Bone marrow (tissue), 2 donors: ENCODE data around the gene CYB561.
"Not testable (repeated sequence)": the region's sequence is repeated elsewhere in the genome, so short reads cannot be mapped to it uniquely, and the experiment has no call there.

ENCODE experiments used
- DNase-seq, 2 donors: peaks; one replicate each; lab custom pipeline; 2025; lab: John Stamatoyannopoulos, UW

CYB561 gene

DNA sequence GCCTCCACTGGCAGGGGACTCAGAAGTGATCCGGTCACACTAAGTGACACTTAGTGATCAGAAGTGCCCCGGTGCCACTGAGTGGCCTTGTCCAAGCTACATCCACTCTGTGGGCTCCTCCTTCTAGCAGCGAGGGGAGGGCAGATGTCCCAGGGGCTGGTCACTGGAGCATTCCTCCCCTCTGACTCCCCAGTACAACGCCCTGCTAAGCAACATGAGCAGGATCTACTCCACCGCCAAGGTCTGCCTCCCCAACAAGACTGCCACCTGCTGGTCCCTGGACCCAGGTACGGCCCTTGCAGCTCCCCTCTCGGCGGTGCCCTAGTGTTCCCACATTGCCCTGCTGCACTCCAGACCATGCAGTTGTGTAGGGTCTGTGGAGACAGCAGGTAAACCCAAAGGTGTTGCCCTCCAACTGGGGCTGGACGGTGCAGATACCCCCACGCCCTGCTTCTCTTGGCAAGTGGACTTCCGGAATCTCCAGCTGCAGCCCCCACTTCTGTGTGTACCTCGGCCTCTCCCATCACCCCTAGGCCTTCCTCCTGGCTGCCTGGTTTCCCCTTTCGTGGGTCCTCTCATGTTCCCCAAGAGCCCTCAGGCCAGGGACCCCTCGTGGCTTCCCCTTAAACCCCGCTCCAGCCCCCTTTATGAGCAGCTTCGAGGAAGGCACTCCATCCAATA, 32.8 kb upstream of the CYB561 start:
- DNase-seq: peak; percentile 41 to 75

DNA sequence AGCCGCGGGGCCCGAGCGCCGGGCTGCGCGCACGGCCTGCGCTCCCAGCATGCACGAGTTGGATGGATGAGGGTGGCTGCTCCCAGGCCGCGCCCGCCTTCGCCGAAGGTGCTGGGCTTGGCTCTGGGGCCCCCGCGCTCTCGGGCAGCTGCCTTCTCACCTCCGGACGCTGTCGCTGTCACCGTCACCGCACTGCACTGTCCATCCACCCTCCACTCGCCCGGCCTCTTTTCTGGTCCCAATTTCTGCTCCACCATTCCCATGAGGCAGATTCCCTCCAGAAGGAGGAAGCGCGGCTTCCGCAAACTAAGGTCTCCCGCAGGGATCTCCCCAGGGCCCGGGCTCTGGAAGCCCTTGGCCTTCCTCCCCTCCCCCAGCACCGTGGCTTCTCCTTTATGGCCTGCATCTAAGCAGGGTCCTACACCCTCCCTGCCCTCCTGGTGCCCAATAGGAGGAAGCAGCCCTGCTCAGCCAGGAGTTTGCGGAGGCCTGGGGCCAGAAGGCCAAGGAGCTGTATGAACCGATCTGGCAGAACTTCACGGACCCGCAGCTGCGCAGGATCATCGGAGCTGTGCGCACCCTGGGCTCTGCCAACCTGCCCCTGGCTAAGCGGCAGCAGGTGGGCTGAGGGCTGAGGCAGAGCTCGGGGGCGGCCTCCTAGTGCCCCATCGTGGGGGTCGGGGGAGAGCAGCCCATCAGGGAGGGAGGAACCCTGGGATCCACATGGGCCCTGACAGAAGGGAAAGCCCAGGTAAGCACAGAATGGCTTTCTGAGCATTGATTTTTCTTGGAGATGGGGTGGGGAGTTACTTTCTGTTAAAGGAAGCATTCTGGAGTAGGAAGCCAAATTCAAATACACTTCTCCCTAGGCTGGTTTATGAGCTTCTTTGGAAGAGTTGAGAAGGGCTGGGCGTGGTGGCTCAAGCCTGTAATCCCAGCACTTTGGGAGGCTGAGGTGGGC, 31.7 kb upstream of the CYB561 start:
- no peak for DNase-seq

DNA sequence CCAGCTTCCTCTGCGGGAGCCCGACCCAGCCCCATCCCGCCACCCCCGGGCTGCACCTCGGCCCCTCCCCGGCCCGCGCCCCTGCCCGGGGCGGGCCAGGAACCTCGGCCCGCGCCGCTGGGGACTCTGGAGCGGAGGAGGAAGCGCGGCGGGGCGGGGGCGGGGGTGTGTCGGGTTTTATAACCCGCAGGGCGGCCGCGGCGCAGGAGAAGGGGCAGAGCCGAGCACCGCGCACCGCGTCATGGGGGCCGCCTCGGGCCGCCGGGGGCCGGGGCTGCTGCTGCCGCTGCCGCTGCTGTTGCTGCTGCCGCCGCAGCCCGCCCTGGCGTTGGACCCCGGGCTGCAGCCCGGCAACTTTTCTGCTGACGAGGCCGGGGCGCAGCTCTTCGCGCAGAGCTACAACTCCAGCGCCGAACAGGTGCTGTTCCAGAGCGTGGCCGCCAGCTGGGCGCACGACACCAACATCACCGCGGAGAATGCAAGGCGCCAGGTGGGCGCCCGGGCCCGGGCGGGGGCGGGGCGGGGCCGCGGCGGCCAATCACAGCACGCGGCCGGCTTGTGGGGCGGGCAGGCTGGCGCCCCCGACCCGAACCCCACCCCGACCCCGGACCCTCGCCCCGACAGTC, 30.9 kb upstream of the CYB561 start, which contains the start of gene ACE:
Gene ACE, plus strand, starts transcription at position 208 of the 626 bp plus-strand sequence. Its CDS starts 34 bp downstream, at position 242.
- peak in 1 of 2 donors; percentile 27 for DNase-seq

DNA sequence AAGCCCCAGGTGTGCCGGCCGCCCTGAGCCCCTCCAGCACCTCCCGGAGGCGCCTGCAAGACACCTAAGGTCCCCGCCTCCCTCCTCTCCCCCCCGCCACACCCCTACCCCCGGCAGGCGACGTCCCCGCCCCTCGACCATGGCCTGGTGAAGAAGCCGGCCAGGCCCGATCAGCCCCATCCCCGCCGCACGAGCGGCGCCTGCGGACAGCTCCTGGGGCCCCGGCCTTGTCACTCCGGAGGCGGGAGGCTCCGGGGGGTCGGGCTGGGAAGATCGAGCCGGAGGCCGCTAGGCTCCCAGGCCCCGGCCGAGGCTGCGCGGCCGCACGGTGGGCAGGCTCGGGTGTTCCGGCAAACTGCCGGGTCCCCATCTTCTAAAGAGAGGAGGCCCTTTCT, 30.4 kb upstream of the CYB561 start:
- DNase-seq: no peak

DNA sequence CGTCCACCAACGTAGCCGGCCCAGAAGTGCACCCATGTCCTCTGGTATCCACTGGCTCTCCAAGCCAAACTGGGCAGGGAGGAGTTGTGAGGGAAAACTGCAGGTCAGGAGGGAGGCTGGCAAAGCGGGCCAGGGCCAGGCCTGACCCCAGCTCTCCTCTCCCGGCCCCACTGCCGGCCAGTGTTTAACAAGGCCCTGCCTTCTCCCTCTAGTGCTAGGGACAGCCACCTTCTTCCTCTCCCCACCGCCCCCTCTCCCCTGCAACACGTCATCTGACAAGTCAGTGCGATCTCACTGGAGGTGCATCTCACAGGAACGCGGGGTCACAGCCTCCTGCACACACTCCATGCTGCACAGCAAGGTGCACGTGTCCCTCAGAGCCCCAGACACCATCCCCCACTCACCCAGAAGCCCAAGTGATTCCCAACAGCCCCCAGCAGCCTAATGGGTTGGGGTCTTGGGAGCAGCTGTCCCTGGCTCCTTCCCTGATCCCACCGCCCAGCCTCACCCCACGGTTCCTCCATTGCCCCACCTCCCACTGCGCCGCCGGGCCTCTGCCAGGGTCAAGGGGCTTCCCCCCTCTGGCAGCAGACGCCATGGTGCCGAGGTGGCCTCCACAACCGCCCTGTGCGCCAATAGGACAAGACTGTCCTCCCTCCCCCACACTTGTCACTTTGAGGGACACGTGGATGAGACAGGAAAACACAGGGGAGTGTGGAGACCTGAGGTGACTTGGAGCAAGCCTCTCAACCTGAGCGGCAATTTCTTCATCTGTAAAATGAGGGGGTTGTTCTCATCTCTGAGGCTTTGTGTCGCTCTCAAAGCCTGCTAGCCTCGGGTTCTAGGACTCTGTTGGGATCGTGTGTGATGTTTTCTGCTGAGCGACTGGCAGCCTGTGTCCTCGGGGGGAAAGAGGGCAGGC, 29.6 kb upstream of the CYB561 start:
- no peak for DNase-seq

DNA sequence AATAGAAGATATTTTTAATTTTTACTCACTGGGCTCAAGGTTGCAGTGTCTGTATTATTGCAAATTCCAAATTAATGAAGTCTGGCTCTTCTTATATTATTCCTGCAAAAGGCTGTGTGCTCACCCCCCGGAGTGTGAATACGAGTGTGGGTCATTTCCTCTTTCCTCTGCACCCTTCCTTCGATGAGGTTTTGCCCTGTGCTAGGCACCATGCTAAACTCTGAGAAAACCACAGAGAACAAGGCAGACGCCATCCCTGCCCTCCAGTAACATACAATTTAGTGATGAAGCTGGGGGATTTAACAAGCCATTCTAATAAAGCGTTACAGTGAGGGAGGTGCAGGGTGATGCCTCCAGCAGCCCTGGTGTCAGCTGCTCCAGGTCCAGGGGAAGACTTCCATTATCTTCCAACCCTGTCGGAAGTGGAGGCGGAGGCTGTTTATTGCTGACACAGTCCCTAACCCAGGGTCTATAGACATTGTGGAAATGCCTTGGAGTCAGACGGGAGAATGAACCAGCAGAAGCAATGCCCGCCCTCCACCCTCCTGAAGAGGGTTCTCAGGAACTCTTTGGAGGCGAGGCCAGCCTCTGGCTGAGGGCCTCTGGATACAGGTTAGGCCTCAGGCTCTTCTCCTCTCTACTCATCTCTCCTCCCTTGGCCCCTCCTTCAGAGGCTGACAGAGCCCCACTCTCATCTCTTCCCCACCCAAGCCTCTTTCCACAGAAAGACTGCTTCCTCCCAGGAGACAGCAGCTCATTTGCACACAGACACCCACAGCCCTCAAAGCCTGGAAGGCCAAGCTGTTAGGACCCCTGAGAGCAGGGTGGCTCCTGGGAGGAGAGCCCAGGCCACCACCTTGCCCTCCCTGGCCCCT, 28.7 kb upstream of the CYB561 start:
- no peak for DNase-seq

DNA sequence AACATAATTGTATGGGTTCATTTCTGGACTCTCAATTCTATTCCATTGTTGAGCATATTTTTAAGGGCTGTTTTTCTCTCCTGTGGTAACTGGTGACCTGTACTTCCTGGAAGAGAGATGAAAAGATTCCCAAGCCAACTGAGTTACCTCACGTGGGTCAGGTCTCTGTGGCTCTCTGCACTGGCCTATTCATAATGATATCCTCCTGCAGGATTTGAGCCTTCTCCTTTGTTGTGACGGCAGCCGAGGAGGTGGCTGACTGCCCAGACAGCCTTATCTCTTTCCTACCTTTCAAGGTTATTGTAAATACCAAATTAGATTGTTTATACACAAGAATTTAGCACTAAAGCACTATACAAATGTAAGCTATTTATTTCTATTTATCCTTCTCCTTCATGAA, 28.1 kb upstream of the CYB561 start:
- no peak for DNase-seq

DNA sequence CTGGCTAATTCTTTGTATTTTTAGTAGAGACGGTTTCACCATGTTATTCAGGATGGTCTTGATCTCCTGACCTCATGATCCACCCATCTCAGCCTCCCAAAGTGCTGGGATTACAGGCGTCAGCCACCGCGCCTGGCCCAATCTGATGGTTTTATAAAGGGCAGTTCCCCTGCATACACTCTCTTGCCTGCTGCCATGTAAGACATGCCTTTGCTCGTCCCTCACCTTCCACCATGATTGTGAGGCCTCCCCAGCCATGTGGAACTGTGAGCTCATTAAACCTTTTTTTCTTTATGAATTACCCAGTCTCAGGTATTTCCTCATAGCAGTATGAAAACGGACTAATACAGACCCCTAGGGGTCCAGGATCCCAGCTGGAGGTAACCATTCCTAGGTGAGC, 22.0 kb upstream of the CYB561 start:
- not testable (repeated sequence) for DNase-seq

DNA sequence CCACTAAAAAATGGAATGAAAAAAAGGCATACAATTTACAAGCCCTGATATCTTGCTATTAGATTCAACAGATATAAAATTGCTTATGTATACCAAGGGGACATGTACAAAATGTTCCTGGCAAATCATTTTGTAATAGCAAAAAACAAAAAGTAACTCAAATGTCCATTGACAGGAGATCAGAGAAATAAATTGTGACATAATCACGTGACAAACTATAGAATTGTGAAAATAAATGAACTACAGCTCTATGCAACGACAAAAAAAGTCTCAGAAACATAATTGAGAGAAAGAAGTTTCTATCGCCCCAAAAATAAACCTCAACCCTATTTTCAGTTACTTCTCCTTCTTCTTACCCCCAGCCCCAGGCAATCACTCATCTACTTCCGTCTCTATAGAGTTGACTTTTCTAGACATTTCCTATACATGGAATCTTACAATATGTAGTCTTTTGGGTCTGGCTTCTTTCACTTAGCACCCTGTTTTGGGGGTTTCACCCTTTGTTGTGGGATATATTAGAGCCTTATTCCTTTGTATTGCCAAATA, 18.7 kb upstream of the CYB561 start:
- peak in 1 of 2 donors; percentile 80 for DNase-seq

DNA sequence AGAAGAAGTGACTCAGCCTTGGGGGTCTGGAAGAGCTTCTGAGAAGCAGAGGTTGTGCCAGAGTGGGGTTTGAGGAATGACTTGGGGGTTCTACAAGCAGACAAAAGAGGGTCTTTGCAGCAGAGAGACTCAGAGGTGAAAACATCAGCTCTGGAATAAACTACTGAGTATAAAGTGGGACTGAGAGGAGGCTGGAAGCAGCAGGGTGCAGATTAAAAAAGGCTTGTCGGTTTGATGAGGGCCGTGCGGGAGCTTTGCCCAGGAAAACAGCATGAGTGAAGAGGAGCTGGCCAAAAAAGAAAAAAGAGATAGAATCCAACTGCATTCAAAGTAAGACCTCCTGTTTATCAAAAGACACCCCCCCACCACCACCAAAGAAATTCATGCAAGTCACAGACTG, 17.7 kb upstream of the CYB561 start:
- no peak for DNase-seq

DNA sequence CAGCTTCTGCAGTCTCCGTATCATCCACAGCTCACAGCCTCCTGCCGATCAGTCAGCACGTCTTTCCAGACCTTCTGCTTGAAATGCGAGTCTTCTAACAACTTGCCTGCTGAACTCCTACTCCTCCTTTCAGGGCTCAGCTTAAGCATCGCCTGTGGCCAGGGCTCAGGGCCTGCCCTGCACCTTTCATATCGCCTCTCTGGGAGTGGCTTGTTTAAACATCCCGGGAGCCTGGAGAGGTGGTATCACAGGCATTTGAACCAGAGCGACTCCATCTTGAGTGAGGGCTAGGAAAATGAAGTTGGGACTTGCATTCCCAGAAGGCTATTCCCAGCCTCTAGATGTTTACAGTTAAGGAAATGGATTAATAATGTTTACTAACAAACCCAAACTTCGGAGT, 13.9 kb upstream of the CYB561 start:
- no peak for DNase-seq

DNA sequence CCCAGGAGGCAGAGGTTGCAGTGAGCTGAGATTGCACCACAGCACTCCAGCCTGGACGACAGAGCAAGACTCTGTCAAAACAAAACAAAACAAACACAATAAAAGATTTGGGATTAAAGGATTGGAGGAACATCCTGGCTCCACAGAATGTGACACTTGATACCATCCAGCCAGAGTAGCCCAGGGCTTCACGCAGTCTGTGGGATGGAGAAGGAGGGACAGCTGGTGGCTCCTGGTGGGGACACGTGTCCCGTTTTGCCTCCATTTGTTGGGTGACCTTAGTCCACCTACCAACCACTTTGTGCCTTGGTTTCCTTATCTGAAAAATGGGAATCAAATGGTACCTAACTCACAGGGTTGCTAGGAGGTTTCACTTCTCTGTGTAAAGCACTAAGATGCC, 12.4 kb upstream of the CYB561 start:
- no peak for DNase-seq

DNA sequence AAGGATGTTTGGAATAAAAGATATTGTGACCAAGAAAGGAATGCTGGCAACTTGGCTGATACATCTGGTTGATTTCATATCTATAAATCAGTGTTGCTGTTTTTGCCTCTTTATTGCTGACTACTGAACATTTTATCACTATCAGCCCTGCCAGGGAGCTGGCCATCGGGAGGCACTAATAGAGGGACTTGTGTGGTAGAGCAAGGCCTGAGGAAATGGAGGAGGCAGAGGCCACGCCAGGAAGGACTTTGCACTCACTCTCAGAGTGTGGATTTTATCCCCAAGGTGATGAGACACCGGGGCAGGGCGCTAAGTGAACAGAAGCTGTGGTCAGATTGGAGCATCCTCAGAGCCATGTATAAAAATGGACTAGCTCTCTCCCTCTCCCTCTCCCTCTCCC, 9.3 kb upstream of the CYB561 start:
- no peak for DNase-seq

DNA sequence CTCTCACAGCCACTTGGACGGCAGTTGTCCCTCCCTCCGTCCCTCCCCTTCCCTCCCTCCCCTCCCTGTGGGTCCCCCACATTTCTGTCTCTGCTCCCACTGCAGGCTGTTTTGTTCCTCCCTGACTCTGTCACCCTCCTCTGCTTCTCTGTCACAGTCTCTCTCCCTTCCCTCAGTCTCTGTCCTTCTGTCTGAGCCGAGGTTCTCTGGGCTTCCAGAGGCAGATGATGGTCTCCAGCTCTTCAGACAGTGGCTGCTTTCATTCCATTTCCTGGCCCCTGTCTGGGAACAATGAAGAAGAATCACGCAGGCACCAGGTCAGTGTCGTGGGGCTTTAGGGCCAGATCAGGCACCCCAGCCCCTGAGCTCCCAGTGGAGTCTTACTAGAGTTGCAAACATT, 8.8 kb upstream of the CYB561 start:
- DNase-seq: peak in 1 of 2 donors; percentile 57

DNA sequence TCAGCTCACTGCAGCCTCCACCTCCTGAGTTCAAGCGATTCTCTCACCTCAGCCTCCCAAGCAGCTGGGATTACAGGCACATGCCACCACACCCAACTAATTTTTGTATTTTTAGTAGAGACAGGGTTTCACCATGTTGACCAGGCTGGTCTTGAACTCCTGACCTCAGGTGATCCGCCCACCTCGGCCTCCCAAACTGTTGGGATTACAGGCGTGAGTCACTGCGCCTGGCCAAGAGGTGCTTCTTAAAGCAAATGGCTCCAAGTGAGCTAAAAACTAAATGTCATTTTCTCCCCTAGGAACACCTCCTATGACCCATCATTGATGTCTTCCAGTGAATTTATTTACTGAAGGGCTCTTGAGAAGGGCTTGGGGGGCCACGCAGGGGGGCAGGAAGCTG, 8.3 kb upstream of the CYB561 start:
- DNase-seq: not testable (repeated sequence)

DNA sequence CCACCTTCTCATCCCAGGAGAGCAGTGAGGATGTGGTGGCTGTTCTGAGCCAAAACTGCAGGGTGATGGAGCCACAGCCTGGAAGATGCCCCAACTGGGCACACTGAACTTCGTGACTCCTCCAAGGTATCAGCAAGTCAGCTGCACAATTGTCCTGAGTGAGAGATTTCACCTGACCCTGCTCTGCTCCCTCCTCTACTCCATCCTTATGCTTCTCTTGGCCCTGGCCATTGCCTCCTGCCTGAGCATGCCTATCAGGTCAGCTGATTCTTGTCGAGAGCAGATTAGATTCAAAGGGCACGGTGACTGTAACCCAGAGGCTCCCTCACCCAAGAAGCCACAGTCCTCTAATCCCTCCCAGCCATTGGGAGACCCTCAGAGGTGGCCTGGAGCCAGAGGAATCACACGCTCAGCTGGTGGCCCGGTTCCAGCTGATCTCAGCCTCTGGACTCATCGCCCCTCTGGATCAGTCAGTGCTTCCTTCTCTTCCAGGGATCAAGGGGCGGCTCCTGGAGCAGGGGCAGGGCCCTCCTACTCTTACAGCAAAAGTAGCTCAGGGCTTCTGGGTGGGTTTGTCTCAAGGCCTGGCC, 7.0 kb upstream of the CYB561 start:
- DNase-seq: no peak

DNA sequence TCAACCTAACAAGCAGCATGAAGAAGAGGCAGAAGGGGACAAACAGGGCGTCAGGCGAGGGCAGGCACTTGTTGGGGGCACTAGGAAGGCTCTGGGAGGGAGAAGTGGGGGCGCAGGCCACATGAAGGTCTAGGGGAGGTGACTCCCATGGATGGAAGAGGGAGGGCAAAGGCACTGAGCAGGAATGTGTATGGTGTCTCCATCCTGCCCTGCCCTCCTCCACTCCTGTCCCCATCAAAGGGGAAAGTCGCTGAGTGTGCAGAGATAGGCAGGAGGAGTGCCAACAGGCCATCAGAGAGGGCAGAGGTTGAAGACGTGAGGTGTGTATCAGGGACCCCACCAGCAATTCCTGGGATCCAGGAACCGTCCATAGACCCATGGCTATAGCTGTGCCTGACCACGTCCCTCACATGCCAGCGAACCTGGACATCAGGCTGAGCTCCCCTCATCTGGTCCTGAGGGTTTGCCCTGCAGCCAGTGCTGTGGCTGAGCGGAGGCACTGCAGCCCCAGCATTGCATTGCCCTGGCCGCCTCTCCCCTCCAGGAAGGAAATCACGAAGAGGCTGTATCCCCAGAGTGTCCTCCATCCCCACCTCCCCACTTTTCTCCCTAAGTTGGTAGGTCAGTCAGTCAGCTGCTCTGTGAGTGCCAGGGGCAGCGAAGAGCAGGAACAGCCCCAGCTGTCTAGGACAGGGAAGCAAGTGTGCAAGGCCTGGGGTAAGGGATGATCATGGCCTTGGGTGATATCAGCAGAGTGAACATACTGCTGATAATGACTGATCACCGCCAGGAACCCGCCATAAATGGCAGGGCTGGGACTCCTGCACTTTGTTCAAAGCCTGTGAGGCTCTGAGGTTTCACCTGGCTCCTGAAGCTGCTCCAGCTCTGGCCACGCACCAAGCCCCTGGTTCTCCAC, 6.2 kb upstream of the CYB561 start:
- no peak for DNase-seq

DNA sequence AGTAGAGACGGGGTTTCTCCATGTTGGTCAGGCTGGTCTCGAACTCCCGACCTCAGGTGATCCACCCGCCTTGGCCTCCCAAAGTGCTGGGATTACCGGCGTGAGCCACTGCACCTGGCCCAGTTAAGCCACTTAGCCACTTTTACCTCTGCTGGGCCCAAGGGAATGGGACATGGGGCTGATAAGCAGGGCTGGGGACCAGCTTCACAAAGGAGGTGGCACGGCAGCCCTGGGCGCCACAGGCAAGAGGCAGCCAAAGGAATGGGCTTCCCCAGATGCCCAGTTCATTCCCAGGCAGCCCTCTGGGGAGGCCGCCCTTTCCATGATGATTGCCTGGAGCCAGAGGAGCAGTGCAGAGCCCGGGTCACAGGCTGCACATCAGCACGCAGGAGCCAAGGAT, 5.0 kb upstream of the CYB561 start:
- DNase-seq: no peak

DNA sequence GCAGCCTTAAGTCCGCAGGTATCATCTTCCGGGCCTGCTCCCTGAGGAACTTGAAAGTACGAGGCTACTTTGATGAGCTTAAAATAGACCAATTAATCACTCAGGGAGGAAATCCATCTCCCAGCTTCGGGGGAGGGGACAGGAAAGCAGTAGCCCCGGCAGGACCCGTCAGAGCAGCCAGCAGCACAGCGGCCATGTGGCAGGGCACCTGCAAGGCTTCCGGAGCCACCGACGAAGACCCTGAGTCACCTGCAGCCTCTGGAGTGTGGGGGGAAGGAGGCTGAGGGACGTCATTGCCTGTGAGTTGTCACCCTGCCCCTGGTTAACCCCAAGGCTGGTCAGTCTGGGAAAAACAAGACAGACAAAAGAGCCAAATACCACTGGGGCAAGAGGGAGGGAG, 4.4 kb upstream of the CYB561 start:
- DNase-seq: peak in 1 of 2 donors; percentile 65
